Left renal pelvis (tissue), 4 donors: Measurements from ENCODE around the gene ZFHX3. TPM values are rescaled to one million over a fixed set of nuclear protein-coding genes. Genes with fewer than 3 reads are reported as not detected.
"Not testable (repeated sequence)": the region's sequence is repeated elsewhere in the genome, so short reads cannot be mapped to it uniquely, and the experiment has no call there.

Experiments
- DNase-seq, 4 donors: peaks; one replicate each; pipeline ENCODE4 v3.0.0-alpha.2; 2013; ENCODE audit warnings: low read depth in 4 of 4, low spot score in 3 of 4
- polyA plus RNA-seq, 4 donors: library from polyadenylated mRNA; unstranded; fragments of 120-200 nt; gene quantifications; one replicate each; pipeline ENCODE4 v1.2.1, GENCODE V29; 2013; ENCODE audit not compliant: insufficient read length in 4 of 4

ZFHX3 gene
- polyA plus RNA-seq, 4 donors = 7.3 to 26.9 (median 20.6) TPM

- no peak for DNase-seq
Measured at GRCh38 chr16:73025151-73025855, 22.6 kb downstream of the ZFHX3 start.

- DNase-seq = no peak
Measured at GRCh38 chr16:73024571-73025105, 23.3 kb downstream of the ZFHX3 start.

- DNase-seq = no peak
Measured at GRCh38 chr16:73023752-73024570, 24.0 kb downstream of the ZFHX3 start.

- no peak for DNase-seq
Measured at GRCh38 chr16:73023320-73023719, 24.6 kb downstream of the ZFHX3 start.

GRCh38 chr16:73022534-73022933, 25.4 kb downstream of the ZFHX3 start:
- no peak for DNase-seq

- DNase-seq = no peak
Measured at GRCh38 chr16:73021866-73022495, 25.9 kb downstream of the ZFHX3 start.

- DNase-seq = no peak
Measured at GRCh38 chr16:73020409-73020884, 27.5 kb downstream of the ZFHX3 start.

- no peak for DNase-seq
Measured at GRCh38 chr16:73019457-73020362, 28.2 kb downstream of the ZFHX3 start.

GRCh38 chr16:73018821-73019456, 29.0 kb downstream of the ZFHX3 start:
- DNase-seq = no peak

GRCh38 chr16:73017321-73017720, 30.6 kb downstream of the ZFHX3 start:
- no peak for DNase-seq

GRCh38 chr16:73016488-73016830, 31.5 kb downstream of the ZFHX3 start:
- DNase-seq = no peak

- DNase-seq = no peak
Measured at GRCh38 chr16:73015612-73016487, 32.1 kb downstream of the ZFHX3 start.

- DNase-seq = no peak
Measured at GRCh38 chr16:73014768-73015167, 33.2 kb downstream of the ZFHX3 start.

- no peak for DNase-seq
Measured at GRCh38 chr16:73013974-73014373, 34.0 kb downstream of the ZFHX3 start.

GRCh38 chr16:73012341-73012740, 35.6 kb downstream of the ZFHX3 start:
- DNase-seq = no peak

GRCh38 chr16:73011926-73012325, 36.0 kb downstream of the ZFHX3 start:
- no peak for DNase-seq

GRCh38 chr16:73010150-73010676, 37.7 kb downstream of the ZFHX3 start:
- no peak for DNase-seq

GRCh38 chr16:73009710-73010109, 38.2 kb downstream of the ZFHX3 start:
- not testable (repeated sequence) for DNase-seq

- no peak for DNase-seq
Measured at GRCh38 chr16:73006026-73006425, 41.9 kb downstream of the ZFHX3 start.
